GM23248 (cell line): ENCODE measurements around the gene SRP14.

ENCODE experiments used
- EZH2 ChIP-seq: fragments of 200-600 bp; sonication (generic); IDR thresholded peaks from 2 replicates; pipeline ENCODE4 v1.6.1; 2018; ENCODE audit warnings: antibody characterized with exemption, mild to moderate bottlenecking; ENCODE audit not compliant: insufficient read depth, poor library complexity, severe bottlenecking
- EZH2phosphoT487 ChIP-seq: fragments of 200-600 bp; sonication (generic); IDR thresholded peaks from 2 replicates; pipeline ENCODE4 v1.6.1; 2018; ENCODE audit warnings: antibody characterized with exemption, moderate library complexity, mild to moderate bottlenecking, low read depth; ENCODE audit not compliant: insufficient read depth

GRCh38 chr15:40075298-40076044, 36.5 kb upstream of the SRP14 start:
- TF ChIP-seq EZH2 = no peak
- no peak for TF ChIP-seq EZH2phosphoT487
